Activated CD8-positive, alpha-beta T cell treated with anti-CD3 and anti-CD28 coated beads for 36 hours (primary cell): ENCODE data around the gene ALG5. TPM values are rescaled to one million over a fixed set of nuclear protein-coding genes. Genes with fewer than 3 reads are reported as not detected.

Source experiments
- ATAC-seq: fragments of 200-7000 bp; cut with Tn5 transposase; one replicate; pipeline ENCODE4 v1.10.0; 2021; ENCODE audit warnings: mild to moderate bottlenecking, moderate library complexity
- CTCF ChIA-PET: fragments of 350-600 bp; sonication (Branson Sonifier 250); formaldehyde crosslinking; loops from one replicate; lab custom pipeline; 2021; ENCODE audit warnings: antibody characterized with exemption; lab: Charles Lee
- POLR2A ChIA-PET: fragments of 350-600 bp; sonication (Branson Sonifier 250); formaldehyde crosslinking; loops from one replicate; lab custom pipeline; 2021; ENCODE audit warnings: antibody characterized with exemption; lab: Charles Lee
- DNase-seq: peaks from one replicate; pipeline ENCODE4 v3.0.0-alpha.2; 2020
- H3K27ac Mint-ChIP-seq: one replicate; pipeline ENCODE4 v1.8.0; 2021; ENCODE audit warnings: mild to moderate bottlenecking, mixed read lengths
- H3K27me3 Mint-ChIP-seq: one replicate; pipeline ENCODE4 v1.8.0; 2021; ENCODE audit warnings: mixed read lengths
- H3K36me3 Mint-ChIP-seq: one replicate; pipeline ENCODE4 v1.8.0; 2021; ENCODE audit warnings: low read depth, mixed read lengths
- H3K4me1 Mint-ChIP-seq: one replicate; pipeline ENCODE4 v1.8.0; 2021; ENCODE audit warnings: low read depth, mixed read lengths
- H3K4me3 Mint-ChIP-seq: one replicate; pipeline ENCODE4 v1.8.0; 2021; ENCODE audit warnings: mild to moderate bottlenecking, moderate library complexity, mixed read lengths
- H3K9me3 Mint-ChIP-seq: one replicate; pipeline ENCODE4 v1.8.0; 2021; ENCODE audit warnings: mixed read lengths
- intact Hi-C: fragments of 100-400 bp; cut with micrococcal nuclease; formaldehyde crosslinking; loops from one replicate; pipeline ENCODE4 v1.10.0; 2022
- total RNA-seq, 2 experiments: library from RNA; stranded (reverse); gene quantifications; one replicate each; pipeline ENCODE4 v1.2.3, GENCODE V29; 2021
- TF ChIP-seq, protein P1 (sequence below): fragments of 200-600 bp; IDR thresholded peaks from one replicate; pipeline ENCODE4 v1.8.0; 2022; ENCODE audit warnings: antibody characterized with exemption, mild to moderate bottlenecking

Gene ALG5
- total RNA-seq, 2 experiments from 2014 or later: 25.5 to 26.8 TPM

GRCh38 chr13:36919833-36920615, 79.1 kb downstream of the ALG5 start, which contains the start of gene SMAD9:
TSS of gene SMAD9 (minus strand) at chr13:36920238. CDS start at chr13:36879689, 40,549 bp downstream.
- ATAC-seq (peak; percentile 77), DNase-seq (peak; percentile 51)
- Mint-ChIP-seq H3K27me3 (peaks cover 54% of the 10 kb centered on the region), H3K27ac (no peak within 1 kb of the TSS), H3K4me3 (peak within 1 kb of the TSS; percentile 57), H3K9me3 (no peaks in the 10 kb centered on the region), H3K36me3 (no peaks in the 10 kb centered on the region), H3K4me1 (peaks cover 5% of the 10 kb centered on the region)
- TF ChIP-seq, protein P1, sequence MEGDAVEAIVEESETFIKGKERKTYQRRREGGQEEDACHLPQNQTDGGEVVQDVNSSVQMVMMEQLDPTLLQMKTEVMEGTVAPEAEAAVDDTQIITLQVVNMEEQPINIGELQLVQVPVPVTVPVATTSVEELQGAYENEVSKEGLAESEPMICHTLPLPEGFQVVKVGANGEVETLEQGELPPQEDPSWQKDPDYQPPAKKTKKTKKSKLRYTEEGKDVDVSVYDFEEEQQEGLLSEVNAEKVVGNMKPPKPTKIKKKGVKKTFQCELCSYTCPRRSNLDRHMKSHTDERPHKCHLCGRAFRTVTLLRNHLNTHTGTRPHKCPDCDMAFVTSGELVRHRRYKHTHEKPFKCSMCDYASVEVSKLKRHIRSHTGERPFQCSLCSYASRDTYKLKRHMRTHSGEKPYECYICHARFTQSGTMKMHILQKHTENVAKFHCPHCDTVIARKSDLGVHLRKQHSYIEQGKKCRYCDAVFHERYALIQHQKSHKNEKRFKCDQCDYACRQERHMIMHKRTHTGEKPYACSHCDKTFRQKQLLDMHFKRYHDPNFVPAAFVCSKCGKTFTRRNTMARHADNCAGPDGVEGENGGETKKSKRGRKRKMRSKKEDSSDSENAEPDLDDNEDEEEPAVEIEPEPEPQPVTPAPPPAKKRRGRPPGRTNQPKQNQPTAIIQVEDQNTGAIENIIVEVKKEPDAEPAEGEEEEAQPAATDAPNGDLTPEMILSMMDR: no peak
- ChIA-PET POLR2A (no interaction called here), CTCF (no interaction called here)
- intact Hi-C loops: no loop called here

DNA sequence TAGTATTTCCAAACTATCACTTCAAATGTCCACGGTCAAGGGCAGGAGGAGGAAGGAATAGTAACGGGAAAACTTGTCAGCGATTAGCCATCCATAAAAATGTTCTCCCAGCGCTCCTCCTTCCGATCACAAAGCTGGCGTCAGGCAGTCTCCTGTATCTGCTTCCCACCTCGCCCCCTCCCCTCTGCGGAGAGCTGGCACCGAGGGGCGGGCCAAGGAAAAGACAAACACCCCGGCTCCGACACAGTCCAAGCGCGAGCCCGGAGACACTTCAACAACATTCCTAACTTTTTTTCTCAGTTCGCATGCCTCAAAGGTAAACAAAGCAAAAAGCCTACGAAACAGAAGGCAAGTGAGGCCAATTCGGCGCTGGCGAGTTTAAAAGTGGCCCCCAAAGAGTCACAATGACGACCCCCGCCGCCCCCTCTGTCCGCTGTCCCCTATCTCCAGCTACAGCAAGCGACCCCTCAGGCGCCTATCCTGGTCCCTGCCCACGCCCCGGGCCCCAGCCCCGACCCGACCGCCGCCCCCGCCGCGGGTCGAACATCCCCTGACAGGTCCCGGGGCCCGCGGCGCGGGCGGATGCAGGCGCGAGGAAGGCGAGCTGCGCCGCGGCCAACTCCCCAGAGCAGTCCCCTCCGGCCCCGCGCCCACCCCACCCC, 79.8 kb downstream of the ALG5 start:
- ChIA-PET CTCF (no interaction called here), POLR2A (no interaction called here)
- H3K9me3 Mint-ChIP-seq: no peaks in the 10 kb centered on the region
- peaks cover 5% of the 10 kb centered on the region for H3K4me1 Mint-ChIP-seq
- TF ChIP-seq, protein P1: no peak
- peak overlapping the region; percentile 47 for H3K4me3 Mint-ChIP-seq
- H3K27ac Mint-ChIP-seq: no peak overlapping the region
- intact Hi-C loops: no loop called here
- peaks cover 54% of the 10 kb centered on the region for H3K27me3 Mint-ChIP-seq
- peak; percentile 61 for ATAC-seq
- no peaks in the 10 kb centered on the region for H3K36me3 Mint-ChIP-seq
- DNase-seq: peak; percentile 4

- H3K27me3 Mint-ChIP-seq: peaks cover 55% of the 10 kb centered on the region
- ChIA-PET POLR2A (no interaction called here), CTCF (no interaction called here)
- H3K9me3 Mint-ChIP-seq: no peaks in the 10 kb centered on the region
- no peaks in the 10 kb centered on the region for H3K36me3 Mint-ChIP-seq
- no peak overlapping the region for H3K4me3 Mint-ChIP-seq
- TF ChIP-seq, protein P1: no peak
- DNase-seq: no peak
- intact Hi-C loops: no loop called here
- peaks cover 5% of the 10 kb centered on the region for H3K4me1 Mint-ChIP-seq
- no peak for ATAC-seq
- H3K27ac Mint-ChIP-seq: no peak overlapping the region
Observed at GRCh38 chr13:36918246-36919131, 80.7 kb downstream of the ALG5 start.

GRCh38 chr13:36917311-36917710, 81.8 kb downstream of the ALG5 start:
- POLR2A ChIA-PET: no interaction called here
- DNase-seq (no peak), ATAC-seq (no peak)
- CTCF ChIA-PET: no interaction called here
- TF ChIP-seq, protein P1: no peak
- Mint-ChIP-seq H3K4me3 (no peak overlapping the region), H3K36me3 (no peaks in the 10 kb centered on the region), H3K9me3 (no peaks in the 10 kb centered on the region), H3K27me3 (peaks cover 52% of the 10 kb centered on the region), H3K4me1 (peaks cover 5% of the 10 kb centered on the region), H3K27ac (no peak overlapping the region)
- intact Hi-C loops: no loop called here
